HG02885 (cell line): ENCODE results near the gene KRTAP10-9.
"Not testable (repeated sequence)": the region's sequence is repeated elsewhere in the genome, so short reads cannot be mapped to it uniquely, and the experiment has no call there.

Source experiments
- ATAC-seq: cut with Tn5 transposase; IDR thresholded peaks from one replicate; pipeline ENCODE4 v1.9.1; 2021; ENCODE audit warnings: mild to moderate bottlenecking; ENCODE audit not compliant: unreplicated experiment, poor library complexity

Gene KRTAP10-9

GRCh38 chr21:44613386-44614155, 13.3 kb upstream of the KRTAP10-9 start:
- no peak for ATAC-seq

- no peak for ATAC-seq
Measured at GRCh38 chr21:44614161-44614631, 12.7 kb upstream of the KRTAP10-9 start.

- ATAC-seq = no peak
Measured at GRCh38 chr21:44614961-44615391, 11.9 kb upstream of the KRTAP10-9 start.

- ATAC-seq = no peak
Measured at GRCh38 chr21:44615466-44615865, 11.4 kb upstream of the KRTAP10-9 start.

- ATAC-seq = no peak
Measured at GRCh38 chr21:44615911-44616590, 10.8 kb upstream of the KRTAP10-9 start.

- ATAC-seq = no peak
Measured at GRCh38 chr21:44616591-44616926, 10.3 kb upstream of the KRTAP10-9 start.

- ATAC-seq = no peak
Measured at GRCh38 chr21:44617071-44617501, 9.8 kb upstream of the KRTAP10-9 start.

GRCh38 chr21:44618504-44618903, 8.4 kb upstream of the KRTAP10-9 start:
- ATAC-seq = no peak

- ATAC-seq = no peak
Measured at GRCh38 chr21:44618909-44619308, 8.0 kb upstream of the KRTAP10-9 start.

- ATAC-seq = no peak
Measured at GRCh38 chr21:44619886-44620285, 7.0 kb upstream of the KRTAP10-9 start.

- ATAC-seq = no peak
Measured at GRCh38 chr21:44623575-44623974, 3.3 kb upstream of the KRTAP10-9 start.

GRCh38 chr21:44625756-44626155, 1.1 kb upstream of the KRTAP10-9 start:
- ATAC-seq = no peak

GRCh38 chr21:44626262-44626661, 631 bp upstream of the KRTAP10-9 start:
- ATAC-seq = no peak

GRCh38 chr21:44627181-44627822, 409 bp downstream of the KRTAP10-9 start:
- not testable (repeated sequence) for ATAC-seq

GRCh38 chr21:44627831-44628233, 939 bp downstream of the KRTAP10-9 start:
- not testable (repeated sequence) for ATAC-seq

- ATAC-seq = no peak
Measured at GRCh38 chr21:44628707-44629391, 2.0 kb downstream of the KRTAP10-9 start.

GRCh38 chr21:44630440-44630839, 3.5 kb downstream of the KRTAP10-9 start:
- no peak for ATAC-seq

GRCh38 chr21:44632067-44632466, 5.2 kb downstream of the KRTAP10-9 start:
- no peak for ATAC-seq

GRCh38 chr21:44636209-44637017, 9.5 kb downstream of the KRTAP10-9 start:
- ATAC-seq = no peak
